CD4-positive, CD25-positive, alpha-beta regulatory T cell (primary cell): ENCODE results near the gene ZNF518A. TPM values are rescaled to one million over a fixed set of nuclear protein-coding genes. Genes with fewer than 3 reads are reported as not detected.

Source experiments
- ATAC-seq, 2 donors: fragments of 150-1000 bp; cut with Tn5 transposase; one replicate each; pipeline ENCODE4 v1.10.0; 2021; ENCODE audit warnings: low read depth in 2 of 2, moderate number of reproducible peaks in 2 of 2, moderate library complexity in 1 of 2
- DNase-seq, 3 donors: peaks; one replicate each; pipeline versions ENCODE4 v3.0.0 to v3.0.0-alpha.2; 2012 to 2022; ENCODE audit warnings: mixed read lengths in 1 of 3
- H3K27ac ChIP-seq: one replicate; pipeline ENCODE4 v1.7.0; 2013; ENCODE audit warnings: mild to moderate bottlenecking, low read length; ENCODE audit not compliant: insufficient read depth, poor library complexity, severe bottlenecking
- H3K27me3 ChIP-seq: one replicate; pipeline ENCODE4 v1.7.0; 2013; ENCODE audit warnings: low read length; ENCODE audit not compliant: control insufficient read depth, insufficient read depth
- H3K36me3 ChIP-seq: one replicate; pipeline ENCODE4 v1.7.0; 2013; ENCODE audit warnings: mild to moderate bottlenecking, low read length, moderate library complexity; ENCODE audit not compliant: control insufficient read depth, insufficient read depth
- H3K4me1 ChIP-seq: 2 replicates; pipeline ENCODE4 v1.7.0; 2013; ENCODE audit warnings: mild to moderate bottlenecking, low read length; ENCODE audit not compliant: insufficient read depth, control insufficient read depth, poor library complexity, severe bottlenecking
- H3K4me3 ChIP-seq: one replicate; pipeline ENCODE4 v1.7.0; 2013; ENCODE audit warnings: low read depth, mild to moderate bottlenecking, low read length, moderate library complexity
- H3K9me3 ChIP-seq, 2 experiments: 1 replicate in 1 of 2; 2 replicates in 1 of 2; pipeline ENCODE4 v1.7.0; 2013; ENCODE audit warnings: low read length in 2 of 2, mild to moderate bottlenecking in 1 of 2, moderate library complexity in 1 of 2; ENCODE audit not compliant: control insufficient read depth in 2 of 2
- H3K27ac Mint-ChIP-seq, 3 donors: one replicate each; pipeline ENCODE4 v1.8.0; 2020 to 2022; ENCODE audit warnings: mild to moderate bottlenecking in 3 of 3, mixed read lengths in 3 of 3, moderate library complexity in 2 of 3
- H3K27me3 Mint-ChIP-seq: one replicate; pipeline ENCODE4 v1.8.0; 2022; ENCODE audit warnings: mild to moderate bottlenecking, mixed read lengths
- H3K36me3 Mint-ChIP-seq: one replicate; pipeline ENCODE4 v1.8.0; 2020; ENCODE audit warnings: mixed read lengths
- H3K4me1 Mint-ChIP-seq, 4 donors: one replicate each; pipeline ENCODE4 v1.8.0; 2020 to 2022; ENCODE audit warnings: mixed read lengths in 4 of 4, mild to moderate bottlenecking in 1 of 4
- H3K4me3 Mint-ChIP-seq, 4 donors: one replicate each; pipeline ENCODE4 v1.8.0; 2020 to 2022; ENCODE audit warnings: mild to moderate bottlenecking in 4 of 4, mixed read lengths in 4 of 4, moderate library complexity in 3 of 4
- H3K9me3 Mint-ChIP-seq, 7 donors: one replicate each; pipeline ENCODE4 v1.8.0; 2020 to 2022; ENCODE audit warnings: mixed read lengths in 7 of 7, mild to moderate bottlenecking in 3 of 7, moderate library complexity in 2 of 7
- polyA plus RNA-seq, 4 donors: library from polyadenylated mRNA; unstranded; fragments of 300-500 nt; fragmentation: Illumina TruSeq; gene quantifications; one replicate each; pipeline ENCODE4 v1.2.3, GENCODE V29; 2021
- total RNA-seq: library from RNA; stranded (reverse); gene quantifications from one replicate; pipeline ENCODE4 v1.2.3, GENCODE V29; 2022

Gene ZNF518A
- total and polyA plus RNA-seq, 5 donors from 2014 or later = 9.5 to 17.7 (median 13.3) TPM

- Mint-ChIP-seq H3K27me3 (peaks cover 21% of the 10 kb centered on the region), H3K4me3 (no peak overlapping the region), H3K9me3 (peaks cover 0 to 2% (median 0%) of the 10 kb centered on the region in 7 donors), H3K27ac (no peak overlapping the region), H3K4me1 (no peaks in the 10 kb centered on the region), H3K36me3 (no peaks in the 10 kb centered on the region)
- Histone ChIP-seq H3K36me3 (no peaks in the 10 kb centered on the region), H3K27me3 (peaks cover 2% of the 10 kb centered on the region), H3K4me1 (no peaks in the 10 kb centered on the region), H3K4me3 (no peak overlapping the region), H3K9me3 (no peaks in the 10 kb centered on the region), H3K27ac (no peak overlapping the region)
- ATAC-seq (no peak), DNase-seq (no peak)
These were observed 81.7 kb downstream of the ZNF518A start for GRCh38 chr10:96211764-96212163.

DNA sequence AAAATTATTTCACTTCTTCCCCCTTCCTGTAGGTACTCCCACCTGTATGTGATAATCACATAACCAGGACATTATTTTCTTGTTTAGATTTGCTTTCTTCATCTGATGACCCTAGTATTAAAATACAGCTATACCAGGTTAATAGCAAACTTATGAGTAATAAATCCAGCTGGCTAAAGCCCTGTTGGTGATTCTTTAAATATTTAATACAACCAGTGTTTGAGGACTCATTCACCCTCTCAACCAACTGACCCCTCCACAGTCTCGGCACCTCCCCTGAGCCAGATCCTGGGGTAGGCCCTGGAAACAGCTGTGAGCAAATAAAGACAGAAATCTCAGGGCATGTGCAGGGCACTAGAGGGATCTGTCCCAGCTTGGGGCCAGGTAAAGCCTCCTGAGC, 82.8 kb downstream of the ZNF518A start:
- no peaks in the 10 kb centered on the region for H3K4me1 Mint-ChIP-seq
- H3K9me3 Mint-ChIP-seq = peaks cover 0 to 3% (median 0%) of the 10 kb centered on the region in 7 donors
- peaks cover 2% of the 10 kb centered on the region for H3K27me3 ChIP-seq
- H3K27me3 Mint-ChIP-seq = peaks cover 21% of the 10 kb centered on the region
- no peak overlapping the region for H3K27ac ChIP-seq
- no peak overlapping the region for H3K27ac Mint-ChIP-seq
- no peaks in the 10 kb centered on the region for H3K36me3 ChIP-seq
- no peak overlapping the region for H3K4me3 ChIP-seq
- no peaks in the 10 kb centered on the region for H3K36me3 Mint-ChIP-seq
- no peaks in the 10 kb centered on the region for H3K4me1 ChIP-seq
- no peaks in the 10 kb centered on the region for H3K9me3 ChIP-seq
- H3K4me3 Mint-ChIP-seq = no peak overlapping the region
- no peak for DNase-seq
- ATAC-seq = no peak

Other genes starting within 250 kb of the ZNF518A start
- gene CC2D2B, start 222.3 kb upstream of the ZNF518A start, total RNA-seq = 3.1 TPM
- gene CC2D2B, start 222.3 kb upstream of the ZNF518A start, polyA plus RNA-seq = under 1 TPM in 1 of 4 donors, not detected in 3; 0.63 TPM
- gene CCNJ, start 86.7 kb upstream of the ZNF518A start, total RNA-seq = 4.6 TPM
- 1 to 10 TPM in 3 of 4 donors, under 1 TPM in 1; 0.65 to 1.7 (median 1.3) TPM for gene CCNJ, start 86.7 kb upstream of the ZNF518A start, polyA plus RNA-seq
- 0.35 TPM for gene BLNK, start 141.3 kb downstream of the ZNF518A start, total RNA-seq
- gene BLNK, start 141.3 kb downstream of the ZNF518A start, polyA plus RNA-seq = under 1 TPM in 1 of 4 donors, not detected in 3; 0.15 TPM
- not detected for gene DNTT, start 174.1 kb downstream of the ZNF518A start, total RNA-seq
- under 1 TPM in 1 of 4 donors, not detected in 3; 0.24 TPM for gene DNTT, start 174.1 kb downstream of the ZNF518A start, polyA plus RNA-seq
- gene OPALIN, start 228.7 kb downstream of the ZNF518A start, total RNA-seq = not detected
- gene OPALIN, start 228.7 kb downstream of the ZNF518A start, polyA plus RNA-seq = not detected